ENCODE data around the gene FAM234A.

DNA sequence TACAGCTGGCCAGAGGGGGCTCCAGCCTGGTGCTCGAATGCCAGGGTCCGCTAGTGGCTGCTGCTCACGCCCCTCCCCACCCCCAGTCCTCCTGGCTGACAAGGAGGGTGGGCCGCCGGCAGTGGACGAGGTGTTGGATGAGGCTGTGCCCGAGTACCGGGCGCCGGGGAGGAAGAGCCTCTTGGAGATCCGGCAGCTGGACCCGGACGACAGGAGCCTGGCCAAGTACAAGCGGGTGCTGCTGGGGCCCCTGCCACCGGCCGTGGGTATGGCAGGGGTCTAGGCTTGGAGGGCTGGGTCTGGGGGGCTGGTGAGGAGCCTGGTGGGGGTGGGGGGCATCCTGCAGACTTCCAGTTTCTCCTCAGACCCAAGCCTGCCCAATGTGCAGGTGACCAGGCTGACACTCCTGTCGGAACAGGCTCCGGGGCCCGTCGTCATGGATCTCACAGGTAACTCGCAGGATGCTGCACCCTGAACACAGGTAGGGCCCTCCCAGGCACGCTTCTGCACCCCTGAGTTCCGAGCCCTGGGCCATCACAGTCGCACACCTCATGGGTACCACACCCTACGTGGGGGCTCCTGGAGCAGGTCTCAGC lies 47.1 kb downstream of the FAM234A start:
- TF ChIP-seq CTCF (conservative IDR thresholded peaks at IDR 0.05 in 1 of 2, IDR thresholded peaks at IDR 0.05 in 1 of 2; ENCODE audit: low read depth in 1 of 2, low read length in 2 of 2), result no peak
- no peak for TF ChIP-seq EZH2 (IDR thresholded peaks at IDR 0.05; ENCODE audit: low read length, missing control alignments)
